Measurements from ENCODE around the gene APBB1.

The APBB1 gene

GRCh38 chr11:6389905-6390717 is 28.8 kb downstream of the APBB1 start, which contains the start of gene SMPD1:
Gene SMPD1, plus strand, starts transcription at chr11:6390474. Its CDS starts 125 bp downstream, at chr11:6390599.
- peak; percentile 97 for DNase-seq

GRCh38 chr11:6388748-6389147 is 30.1 kb downstream of the APBB1 start:
- no peak for DNase-seq

GRCh38 chr11:6387811-6388599 is 30.9 kb downstream of the APBB1 start:
- DNase-seq, result no peak

- DNase-seq, result no peak
These were observed 33.7 kb downstream of the APBB1 start for GRCh38 chr11:6385046-6385777.

GRCh38 chr11:6378640-6378989 is 40.3 kb downstream of the APBB1 start:
- DNase-seq, result no peak

GRCh38 chr11:6377902-6378639 is 40.8 kb downstream of the APBB1 start:
- DNase-seq, result peak; percentile 38

GRCh38 chr11:6371825-6372224 is 47.1 kb downstream of the APBB1 start:
- no peak for DNase-seq

GRCh38 chr11:6365659-6366058 is 53.2 kb downstream of the APBB1 start:
- DNase-seq, result no peak

GRCh38 chr11:6362873-6363678 is 55.8 kb downstream of the APBB1 start:
- peak; percentile 81 for DNase-seq

GRCh38 chr11:6362185-6362872 is 56.6 kb downstream of the APBB1 start:
- no peak for DNase-seq

- DNase-seq, result no peak
These were observed 58.7 kb downstream of the APBB1 start for GRCh38 chr11:6360183-6360582.

- DNase-seq, result peak; percentile 89
These were observed 61.7 kb downstream of the APBB1 start for GRCh38 chr11:6357222-6357621.

- DNase-seq, result no peak
These were observed 62.3 kb downstream of the APBB1 start for GRCh38 chr11:6356503-6357055.

GRCh38 chr11:6354651-6355485 is 64.0 kb downstream of the APBB1 start:
- no peak for DNase-seq

GRCh38 chr11:6353367-6353987 is 65.4 kb downstream of the APBB1 start:
- DNase-seq, result peak; percentile 68

GRCh38 chr11:6351782-6352382 is 67.0 kb downstream of the APBB1 start:
- DNase-seq, result no peak

- DNase-seq, result no peak
These were observed 68.4 kb downstream of the APBB1 start for GRCh38 chr11:6350486-6350885.

GRCh38 chr11:6350043-6350442 is 68.9 kb downstream of the APBB1 start:
- DNase-seq, result no peak

- no peak for DNase-seq
These were observed 73.5 kb downstream of the APBB1 start for GRCh38 chr11:6345366-6345765.
